T-cell (primary cell): ENCODE results near the gene ESR1. TPM values are rescaled to one million over a fixed set of nuclear protein-coding genes. Genes with fewer than 3 reads are reported as not detected.

Source experiments
- ATAC-seq, 4 experiments: fragments of 200-7000 bp in 3 of 4; fragments of 150-1000 bp in 1 of 4; cut with Tn5 transposase; replicated peaks in 1 of 4; 1 replicate in 3 of 4; 2 replicates in 1 of 4; pipeline ENCODE4 v1.10.0; 2021; ENCODE audit warnings: moderate library complexity in 3 of 4, mild to moderate bottlenecking in 2 of 4, moderate number of reproducible peaks in 1 of 4
- CTCF ChIA-PET, 2 donors: fragments of 300-600 bp; sonication (Branson Sonifier 250); formaldehyde crosslinking; loops; one replicate each; lab custom pipeline; 2022; ENCODE audit warnings: antibody characterized with exemption in 2 of 2; lab: Charles Lee
- POLR2A ChIA-PET, 2 donors: fragments of 300-600 bp; sonication (Branson Sonifier 250); formaldehyde crosslinking; loops; one replicate each; lab custom pipeline; 2022; ENCODE audit warnings: antibody characterized with exemption in 2 of 2; lab: Charles Lee
- DNase-seq, 35 experiments: peaks; one replicate each; pipeline versions ENCODE4 v3.0.0 to v3.0.0-alpha.2; 2013 to 2023
- H3K27ac ChIP-seq: one replicate; pipeline ENCODE4 v1.5.1; 2013; ENCODE audit warnings: low read length
- H3K27me3 ChIP-seq, 2 experiments: replicated peaks in 1 of 2; 1 replicate in 1 of 2; 2 replicates in 1 of 2; pipeline versions ENCODE4 v1.6.1 to v1.7.0; 2013; ENCODE audit warnings: low read length in 1 of 2, mixed read lengths in 1 of 2; ENCODE audit not compliant: control insufficient read depth in 2 of 2, insufficient read depth in 2 of 2; ENCODE audit errors: extremely low read depth in 1 of 2
- H3K36me3 ChIP-seq, 2 donors: 1 replicate in 1 of 2; 2 replicates in 1 of 2; pipeline versions ENCODE4 v1.6.1 to v1.7.0; 2013; ENCODE audit warnings: low read length in 1 of 2; ENCODE audit not compliant: control insufficient read depth in 2 of 2, insufficient read depth in 1 of 2; ENCODE audit errors: extremely low read depth in 1 of 2
- H3K4me1 ChIP-seq, 2 experiments: 1 replicate in 1 of 2; 2 replicates in 1 of 2; pipeline versions ENCODE4 v1.6.1 to v1.7.0; 2013; ENCODE audit warnings: low read length in 2 of 2, mixed read lengths in 1 of 2; ENCODE audit not compliant: insufficient read depth in 2 of 2, control insufficient read depth in 1 of 2; ENCODE audit errors: extremely low read depth in 1 of 2
- H3K4me3 ChIP-seq, 2 donors: 1 replicate in 1 of 2; 2 replicates in 1 of 2; pipeline versions ENCODE4 v1.5.1 to v1.7.0; 2013; ENCODE audit warnings: mild to moderate bottlenecking in 2 of 2, low read length in 1 of 2, moderate library complexity in 1 of 2; ENCODE audit not compliant: control insufficient read depth in 1 of 2; ENCODE audit errors: extremely low read depth in 1 of 2
- H3K9me3 ChIP-seq: 2 replicates; pipeline ENCODE4 v1.7.0; 2013
- H3K27ac Mint-ChIP-seq, 2 donors: one replicate each; pipeline ENCODE4 v1.8.0; 2020 to 2021; ENCODE audit warnings: mild to moderate bottlenecking in 2 of 2, mixed read lengths in 2 of 2
- H3K27me3 Mint-ChIP-seq, 2 donors: one replicate each; pipeline ENCODE4 v1.8.0; 2021 to 2022; ENCODE audit warnings: mixed read lengths in 2 of 2
- H3K36me3 Mint-ChIP-seq: one replicate; pipeline ENCODE4 v1.8.0; 2021; ENCODE audit warnings: mixed read lengths
- H3K4me1 Mint-ChIP-seq, 3 donors: one replicate each; pipeline ENCODE4 v1.8.0; 2020 to 2022; ENCODE audit warnings: mixed read lengths in 3 of 3, mild to moderate bottlenecking in 1 of 3
- H3K4me3 Mint-ChIP-seq, 3 donors: one replicate each; pipeline ENCODE4 v1.8.0; 2020 to 2022; ENCODE audit warnings: mild to moderate bottlenecking in 3 of 3, mixed read lengths in 3 of 3, moderate library complexity in 3 of 3
- H3K9me3 Mint-ChIP-seq, 3 donors: one replicate each; pipeline ENCODE4 v1.8.0; 2020 to 2022; ENCODE audit warnings: mixed read lengths in 3 of 3
- WGBS: methylation state at CpG from one replicate; pipeline ENCODE4 v1.1.5; 2013; ENCODE audit warnings: missing lambda C conversion rate; ENCODE audit not compliant: insufficient coverage; 5-methylcytosine and 5-hydroxymethylcytosine counted together
- total RNA-seq, 35 experiments: library from RNA in 6 of 35; stranded (reverse) in 6 of 35; fragments of 120-200 nt in 1 of 35; gene quantifications; one replicate each; pipeline versions ENCODE4 v1.2.1 to v1.2.4 and lab custom pipeline; 2013 to 2026

Gene ESR1
- total RNA-seq, 5 donors from 2014 or later (not counting 1 experiment from before 2014, with no cell fraction given) = 1.5 to 7.3 (median 5.8) TPM

GRCh38 chr6:151999194-151999593, 191.7 kb downstream of the ESR1 start:
- DNase-seq (no peak), ATAC-seq (no peak)
- H3K4me1 ChIP-seq = no peaks in the 10 kb centered on the region
- H3K4me1 Mint-ChIP-seq = no peaks in the 10 kb centered on the region
- H3K36me3 ChIP-seq = no peaks in the 10 kb centered on the region
- H3K4me3 Mint-ChIP-seq = no peak overlapping the region
- H3K9me3 ChIP-seq = no peaks in the 10 kb centered on the region
- H3K27ac Mint-ChIP-seq = no peak overlapping the region
- H3K27me3 ChIP-seq = no peaks in the 10 kb centered on the region
- WGBS = no CpG with 5 or more reads among the region's 1 CpG
- no peak overlapping the region for H3K4me3 ChIP-seq
- no peaks in the 10 kb centered on the region for H3K27me3 Mint-ChIP-seq
- ChIA-PET POLR2A (interaction anchor here in 1 of 2 donors (0.6 kb wide), 1 partner anchor 321 kb away, joined by 6 read pairs; no protein-coding TSS in a partner anchor), CTCF (interaction anchor here in 1 of 2 donors (0.5 kb wide), 1 partner anchor 196 kb away, joined by 3 read pairs; no protein-coding TSS in a partner anchor)
- no peaks in the 10 kb centered on the region for H3K36me3 Mint-ChIP-seq
- no peaks in the 10 kb centered on the region for H3K9me3 Mint-ChIP-seq
- H3K27ac ChIP-seq = no peak overlapping the region

DNA sequence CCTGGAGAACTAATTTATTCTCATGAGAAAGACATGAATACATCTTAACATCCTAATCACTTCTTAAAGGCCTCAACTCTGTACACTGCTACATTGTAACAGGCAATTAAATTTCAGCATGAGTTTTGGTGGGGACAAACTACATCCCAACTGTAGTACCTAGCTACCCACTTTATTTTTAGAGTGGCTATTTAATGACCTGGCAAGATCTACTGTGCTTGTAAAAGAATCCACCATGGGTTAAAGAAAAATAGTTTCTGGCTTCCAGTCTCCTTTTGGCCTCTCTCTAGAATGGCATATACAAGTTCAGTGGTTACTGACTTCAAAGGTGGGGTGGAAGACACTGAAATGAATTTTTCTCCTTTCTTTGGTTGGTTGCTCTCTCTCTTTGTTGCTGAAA, 193.9 kb downstream of the ESR1 start:
- no peaks in the 10 kb centered on the region for H3K36me3 Mint-ChIP-seq
- H3K27me3 ChIP-seq = no peaks in the 10 kb centered on the region
- DNase-seq (no peak), ATAC-seq (no peak)
- POLR2A ChIA-PET = no interaction called here
- H3K4me3 ChIP-seq = no peak overlapping the region
- no peak overlapping the region for H3K27ac Mint-ChIP-seq
- no peaks in the 10 kb centered on the region for H3K9me3 Mint-ChIP-seq
- no peaks in the 10 kb centered on the region for H3K27me3 Mint-ChIP-seq
- CTCF ChIA-PET = no interaction called here
- H3K36me3 ChIP-seq = no peaks in the 10 kb centered on the region
- H3K4me3 Mint-ChIP-seq = no peak overlapping the region
- H3K4me1 Mint-ChIP-seq = no peaks in the 10 kb centered on the region
- no peaks in the 10 kb centered on the region for H3K9me3 ChIP-seq
- H3K4me1 ChIP-seq = no peaks in the 10 kb centered on the region
- no peak overlapping the region for H3K27ac ChIP-seq

- Mint-ChIP-seq H3K36me3 (no peaks in the 10 kb centered on the region), H3K27ac (no peak overlapping the region), H3K4me3 (no peak overlapping the region), H3K27me3 (no peaks in the 10 kb centered on the region), H3K4me1 (no peaks in the 10 kb centered on the region), H3K9me3 (no peaks in the 10 kb centered on the region)
- H3K36me3 ChIP-seq = no peaks in the 10 kb centered on the region
- DNase-seq (no peak), ATAC-seq (no peak)
- H3K9me3 ChIP-seq = no peaks in the 10 kb centered on the region
- H3K4me1 ChIP-seq = no peaks in the 10 kb centered on the region
- 89% methylated on average over 5 of the region's 6 CpGs for WGBS
- no peaks in the 10 kb centered on the region for H3K27me3 ChIP-seq
- H3K4me3 ChIP-seq = no peak overlapping the region
- CTCF ChIA-PET = no interaction called here
- POLR2A ChIA-PET = no interaction called here
- no peak overlapping the region for H3K27ac ChIP-seq
Measured at GRCh38 chr6:152002306-152002705, 194.8 kb downstream of the ESR1 start.

DNA sequence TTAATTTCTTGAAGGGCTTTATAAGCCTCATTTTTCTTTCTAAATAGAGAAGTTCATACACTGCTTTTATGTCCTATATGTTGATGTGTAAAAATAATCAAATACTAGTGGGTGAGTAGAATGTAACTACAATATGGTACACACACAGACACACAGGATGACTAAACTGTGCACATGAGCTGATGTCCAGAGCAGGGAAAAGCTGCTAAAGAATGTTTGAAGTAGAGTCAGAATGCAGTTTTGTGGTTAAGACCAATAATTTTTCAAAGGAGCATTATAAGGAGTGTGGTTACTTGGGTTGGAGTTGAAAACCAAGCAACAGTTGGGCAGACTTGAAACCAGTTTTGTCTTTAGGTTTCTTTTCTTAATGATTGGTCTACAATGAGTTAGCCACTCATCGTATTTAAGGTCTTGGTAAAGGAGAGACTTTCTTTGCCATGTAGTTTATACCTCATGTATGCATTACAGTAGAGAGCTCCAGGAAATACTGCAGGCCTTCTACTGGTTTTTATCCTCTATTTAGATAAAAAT, 196.6 kb downstream of the ESR1 start:
- WGBS = no CpG with 5 or more reads among the region's 1 CpG
- no peak for ATAC-seq
- Histone ChIP-seq H3K9me3 (no peaks in the 10 kb centered on the region), H3K27ac (no peak overlapping the region), H3K4me1 (no peaks in the 10 kb centered on the region), H3K27me3 (no peaks in the 10 kb centered on the region), H3K4me3 (no peak overlapping the region), H3K36me3 (no peaks in the 10 kb centered on the region)
- Mint-ChIP-seq H3K27ac (no peak overlapping the region), H3K4me1 (no peaks in the 10 kb centered on the region), H3K27me3 (no peaks in the 10 kb centered on the region), H3K36me3 (no peaks in the 10 kb centered on the region), H3K4me3 (no peak overlapping the region), H3K9me3 (no peaks in the 10 kb centered on the region)
- DNase-seq = no peak
- ChIA-PET POLR2A (no interaction called here), CTCF (no interaction called here)

- no peak for DNase-seq
- H3K36me3 Mint-ChIP-seq = no peaks in the 10 kb centered on the region
- POLR2A ChIA-PET = no interaction called here
Measured at GRCh38 chr6:152004896-152005295, 197.4 kb downstream of the ESR1 start.

GRCh38 chr6:152008779-152009178, 201.3 kb downstream of the ESR1 start:
- ATAC-seq (no peak), DNase-seq (no peak)
- no peaks in the 10 kb centered on the region for H3K36me3 Mint-ChIP-seq
- no peaks in the 10 kb centered on the region for H3K4me1 ChIP-seq
- 60% methylated on average over 1 of the region's 4 CpGs for WGBS
- no peak overlapping the region for H3K4me3 Mint-ChIP-seq
- H3K9me3 ChIP-seq = no peaks in the 10 kb centered on the region
- POLR2A ChIA-PET = no interaction called here
- H3K9me3 Mint-ChIP-seq = no peaks in the 10 kb centered on the region
- H3K27ac Mint-ChIP-seq = no peak overlapping the region
- CTCF ChIA-PET = no interaction called here
- H3K27me3 Mint-ChIP-seq = no peaks in the 10 kb centered on the region
- H3K27me3 ChIP-seq = no peaks in the 10 kb centered on the region
- no peak overlapping the region for H3K27ac ChIP-seq
- H3K36me3 ChIP-seq = no peaks in the 10 kb centered on the region
- H3K4me1 Mint-ChIP-seq = no peaks in the 10 kb centered on the region
- H3K4me3 ChIP-seq = no peak overlapping the region

More at GRCh38 chr6:152004896-152005295, 197.4 kb downstream of the ESR1 start:
- Mint-ChIP-seq H3K4me3 (no peak overlapping the region), H3K4me1 (no peaks in the 10 kb centered on the region), H3K9me3 (no peaks in the 10 kb centered on the region), H3K27me3 (no peaks in the 10 kb centered on the region), H3K27ac (no peak overlapping the region)
- no CpG with 5 or more reads among the region's 3 CpGs for WGBS
- ATAC-seq = no peak
- no peaks in the 10 kb centered on the region for H3K9me3 ChIP-seq
- no peak overlapping the region for H3K4me3 ChIP-seq
- no peaks in the 10 kb centered on the region for H3K27me3 ChIP-seq
- no peaks in the 10 kb centered on the region for H3K36me3 ChIP-seq
- no peak overlapping the region for H3K27ac ChIP-seq
- no peaks in the 10 kb centered on the region for H3K4me1 ChIP-seq
- CTCF ChIA-PET = no interaction called here

- no peaks in the 10 kb centered on the region for H3K27me3 ChIP-seq
- no peaks in the 10 kb centered on the region for H3K4me1 ChIP-seq
- 88% methylated on average over 1 of the region's 2 CpGs for WGBS
- Mint-ChIP-seq H3K27me3 (no peaks in the 10 kb centered on the region), H3K27ac (no peak overlapping the region), H3K4me3 (no peak overlapping the region), H3K36me3 (no peaks in the 10 kb centered on the region), H3K9me3 (no peaks in the 10 kb centered on the region), H3K4me1 (no peaks in the 10 kb centered on the region)
- H3K9me3 ChIP-seq = no peaks in the 10 kb centered on the region
- no peak for ATAC-seq
- H3K27ac ChIP-seq = no peak overlapping the region
- CTCF ChIA-PET = no interaction called here
- POLR2A ChIA-PET = interaction anchor here in 1 of 2 donors (0.6 kb wide), 1 partner anchor 628 kb away, joined by 5 read pairs; no protein-coding TSS in a partner anchor
- no peaks in the 10 kb centered on the region for H3K36me3 ChIP-seq
- H3K4me3 ChIP-seq = no peak overlapping the region
- DNase-seq = no peak
Measured at GRCh38 chr6:152012227-152012626, 204.7 kb downstream of the ESR1 start.
